DND-41 (cell line): ENCODE data around the gene MAN1A1.

Source experiments
- ATAC-seq: fragments of 200-7000 bp; cut with Tn5 transposase; 3 replicates; pipeline ENCODE4 v1.9.1; 2021; ENCODE audit warnings: low read depth; ENCODE audit not compliant: insufficient read depth
- DNase-seq: peaks from one replicate; pipeline ENCODE4 v3.0.0-alpha.2; 2020
- H2AFZ ChIP-seq: 2 replicates; pipeline ENCODE4 v1.6.0; 2012; ENCODE audit warnings: low read depth, low read length
- H3K27ac ChIP-seq: 2 replicates; pipeline ENCODE4 v1.5.1; 2012; ENCODE audit warnings: low read length, inconsistent platforms
- H3K27me3 ChIP-seq: fragments of 200-600 bp; sonication (generic); 2 replicates; pipeline ENCODE4 v1.6.0; 2012; ENCODE audit warnings: low read length, mild to moderate bottlenecking, inconsistent platforms; ENCODE audit not compliant: insufficient read depth, poor library complexity
- H3K36me3 ChIP-seq: 2 replicates; pipeline ENCODE4 v1.5.1; 2012; ENCODE audit warnings: low read length, inconsistent platforms; ENCODE audit not compliant: insufficient read depth
- H3K4me1 ChIP-seq: 2 replicates; pipeline ENCODE4 v1.5.1; 2012; ENCODE audit warnings: mild to moderate bottlenecking, low read length; ENCODE audit not compliant: insufficient read depth
- H3K4me2 ChIP-seq: 2 replicates; pipeline ENCODE4 v1.6.0; 2012; ENCODE audit warnings: mild to moderate bottlenecking, moderate library complexity, low read length, inconsistent platforms; ENCODE audit not compliant: insufficient read depth
- H3K4me3 ChIP-seq, 2 experiments: fragments of 200-600 bp in 1 of 2; shearing (Covaris generic) in 1 of 2; 2 replicates each; pipeline ENCODE4 v1.5.1; 2012 to 2016; ENCODE audit warnings: inconsistent platforms in 2 of 2, low read length in 2 of 2, mild to moderate bottlenecking in 2 of 2, low read depth in 1 of 2, moderate library complexity in 1 of 2
- H3K79me2 ChIP-seq: 2 replicates; pipeline ENCODE4 v1.6.0; 2012; ENCODE audit warnings: low read length, inconsistent platforms; ENCODE audit not compliant: insufficient read depth
- H3K9ac ChIP-seq: 2 replicates; pipeline ENCODE4 v1.6.0; 2012; ENCODE audit warnings: low read depth, mild to moderate bottlenecking, inconsistent platforms, low read length, moderate library complexity
- H3K9me3 ChIP-seq: 2 replicates; pipeline ENCODE4 v1.5.1; 2012; ENCODE audit warnings: low read length, moderate library complexity, mild to moderate bottlenecking, inconsistent platforms; ENCODE audit not compliant: insufficient read depth, severe bottlenecking
- H4K20me1 ChIP-seq: 2 replicates; pipeline ENCODE4 v1.6.0; 2012; ENCODE audit warnings: low read length; ENCODE audit not compliant: insufficient read depth
- CTCF ChIP-seq: IDR thresholded peaks from 2 replicates; pipeline ENCODE4 v1.5.1; 2012; ENCODE audit warnings: borderline replicate concordance, low read length, moderate library complexity, mild to moderate bottlenecking; ENCODE audit not compliant: poor library complexity, severe bottlenecking; ENCODE audit errors: extremely low read depth
- EZH2 ChIP-seq: IDR thresholded peaks from 3 replicates; pipeline ENCODE4 v1.6.1; 2012; ENCODE audit warnings: borderline replicate concordance, low read depth, mild to moderate bottlenecking, moderate library complexity, low read length, inconsistent platforms; ENCODE audit not compliant: severe bottlenecking

Gene MAN1A1

GRCh38 chr6:119250036-119250435 is 99.5 kb downstream of the MAN1A1 start:
- Histone ChIP-seq H4K20me1 (no peaks in the 10 kb centered on the region), H3K27me3 (no peaks in the 10 kb centered on the region), H3K27ac (no peak overlapping the region), H3K9me3 (no peaks in the 10 kb centered on the region), H3K9ac (no peak overlapping the region), H3K36me3 (0 out of 2 replicates have a peak, but pooled peaks cover 5% of the 10 kb centered on the region), H3K4me1 (no peaks in the 10 kb centered on the region), H3K79me2 (no peaks in the 10 kb centered on the region), H3K4me2 (no peak overlapping the region), H2AFZ (no peak overlapping the region), H3K4me3 (no peak overlapping the region)
- ATAC-seq (no peak), DNase-seq (no peak)
- TF ChIP-seq CTCF (no peak), EZH2 (no peak)

- H3K79me2 ChIP-seq, result no peaks in the 10 kb centered on the region
- no peak overlapping the region for H3K4me2 ChIP-seq
- TF ChIP-seq EZH2, result no peak
- TF ChIP-seq CTCF, result no peak
Observed at GRCh38 chr6:119249319-119249718, 100.2 kb downstream of the MAN1A1 start.

GRCh38 chr6:119247504-119247903 is 102.1 kb downstream of the MAN1A1 start:
- Histone ChIP-seq H3K4me1 (no peaks in the 10 kb centered on the region), H3K9me3 (no peaks in the 10 kb centered on the region), H3K27ac (no peak overlapping the region), H3K27me3 (no peaks in the 10 kb centered on the region), H3K79me2 (no peaks in the 10 kb centered on the region), H4K20me1 (no peaks in the 10 kb centered on the region), H3K4me2 (no peak overlapping the region), H2AFZ (no peak overlapping the region), H3K9ac (no peak overlapping the region), H3K36me3 (0 out of 2 replicates have a peak, but pooled peaks cover 5% of the 10 kb centered on the region), H3K4me3 (no peak overlapping the region)
- no peak for TF ChIP-seq EZH2
- ATAC-seq (no peak), DNase-seq (no peak)

More at GRCh38 chr6:119249319-119249718, 100.2 kb downstream of the MAN1A1 start:
- Histone ChIP-seq H3K36me3 (0 out of 2 replicates have a peak, but pooled peaks cover 5% of the 10 kb centered on the region), H3K4me3 (no peak overlapping the region), H3K4me1 (no peaks in the 10 kb centered on the region), H3K27me3 (no peaks in the 10 kb centered on the region), H3K27ac (no peak overlapping the region), H3K9me3 (no peaks in the 10 kb centered on the region), H4K20me1 (no peaks in the 10 kb centered on the region), H2AFZ (no peak overlapping the region), H3K9ac (no peak overlapping the region)
- DNase-seq (no peak), ATAC-seq (no peak)

GRCh38 chr6:119243657-119244056 is 105.9 kb downstream of the MAN1A1 start:
- no peak overlapping the region for H3K9ac ChIP-seq
- H3K27me3 ChIP-seq, result no peaks in the 10 kb centered on the region
- 0 out of 2 replicates have a peak, but pooled peaks cover 5% of the 10 kb centered on the region for H3K36me3 ChIP-seq

More at GRCh38 chr6:119243657-119244056, 105.9 kb downstream of the MAN1A1 start:
- TF ChIP-seq CTCF, result no peak
- no peak for TF ChIP-seq EZH2
- no peaks in the 10 kb centered on the region for H3K79me2 ChIP-seq
- H4K20me1 ChIP-seq, result no peaks in the 10 kb centered on the region; the same call in 1 of the 2 replicates
- H3K4me2 ChIP-seq, result no peak overlapping the region
- no peak overlapping the region for H3K27ac ChIP-seq
- no peaks in the 10 kb centered on the region for H3K9me3 ChIP-seq
- H2AFZ ChIP-seq, result no peak overlapping the region
- H3K4me3 ChIP-seq, result no peak overlapping the region
- ATAC-seq (no peak), DNase-seq (no peak)
- no peaks in the 10 kb centered on the region for H3K4me1 ChIP-seq
